Panc1 (cell line): ENCODE measurements around the gene SHF. TPM values are rescaled to one million over a fixed set of nuclear protein-coding genes. Genes with fewer than 3 reads are reported as not detected.

ENCODE experiments used
- ATAC-seq: fragments of 200-7000 bp; cut with Tn5 transposase; 2 replicates; pipeline ENCODE4 v1.9.1; 2020; ENCODE audit warnings: mild to moderate bottlenecking, moderate library complexity
- BruUV-seq: library from RNA; stranded (reverse); fragments of 400-500 nt; replicated peaks from 2 replicates; lab custom pipeline; 2021; lab: Mats Ljungman, UMichigan
- CTCF ChIA-PET: fragments of 300-600 bp; sonication (Branson Sonifier 250); formaldehyde crosslinking; loops from one replicate; lab custom pipeline; 2022; ENCODE audit warnings: antibody characterized with exemption; lab: Charles Lee
- POLR2A ChIA-PET: fragments of 300-600 bp; sonication (Branson Sonifier 250); formaldehyde crosslinking; loops from one replicate; lab custom pipeline; 2022; ENCODE audit warnings: antibody characterized with exemption; lab: Charles Lee
- DNase-seq: peaks from one replicate; pipeline ENCODE4 v3.0.0-alpha.2; 2010; ENCODE audit warnings: low read depth, low spot score
- H3K27ac ChIP-seq: 2 replicates; pipeline ENCODE4 v1.5.1; 2011; ENCODE audit warnings: mild to moderate bottlenecking, low read length, inconsistent platforms
- H3K27me3 ChIP-seq: fragments of 200-500 bp; sonication (Bioruptor generic); 2 replicates; pipeline ENCODE4 v1.6.0; 2014; ENCODE audit warnings: low read length, inconsistent platforms; ENCODE audit not compliant: control insufficient read depth, insufficient read depth
- H3K36me3 ChIP-seq: fragments of 200-500 bp; sonication (Bioruptor generic); 2 replicates; pipeline ENCODE4 v1.5.1; 2014; ENCODE audit warnings: inconsistent platforms, mild to moderate bottlenecking, low read length, moderate library complexity; ENCODE audit not compliant: control insufficient read depth, insufficient read depth
- H3K4me1 ChIP-seq: 2 replicates; pipeline ENCODE4 v1.5.1; 2011; ENCODE audit warnings: inconsistent platforms, mild to moderate bottlenecking, low read length, moderate library complexity; ENCODE audit not compliant: control insufficient read depth, insufficient read depth
- H3K4me3 ChIP-seq, 2 experiments: 2 replicates each; pipeline ENCODE4 v1.5.1; 2011 to 2012; ENCODE audit warnings: low read depth in 2 of 2, low read length in 2 of 2, mild to moderate bottlenecking in 2 of 2, inconsistent platforms in 1 of 2, moderate library complexity in 1 of 2
- H3K9me3 ChIP-seq: fragments of 200-500 bp; sonication (Bioruptor generic); 2 replicates; pipeline ENCODE4 v1.5.1; 2014; ENCODE audit warnings: low read depth, mild to moderate bottlenecking, inconsistent platforms, low read length, moderate library complexity; ENCODE audit not compliant: control insufficient read depth, insufficient read depth
- POLR2AphosphoS5 ChIP-seq: IDR thresholded peaks from 2 replicates; pipeline ENCODE4 v1.6.1; 2012; ENCODE audit warnings: mild to moderate bottlenecking, low read depth, low read length, moderate library complexity
- SIN3A ChIP-seq: IDR thresholded peaks from 2 replicates; pipeline ENCODE4 v1.6.1; 2012; ENCODE audit warnings: low read depth, mild to moderate bottlenecking, low read length, moderate library complexity, borderline replicate concordance; ENCODE audit not compliant: insufficient read depth
- TCF7L2 ChIP-seq: IDR thresholded peaks from 2 replicates; pipeline ENCODE4 v1.6.1; 2011; ENCODE audit warnings: mild to moderate bottlenecking, low read depth, low read length, inconsistent platforms
- in situ Hi-C: cut with HindIII; loops from 2 replicates; pipeline ENCODE4 v1.10.0; 2016; ENCODE audit warnings: low sequenced_read_pairs, low pct_unique_long_range_greater_than_20kb
- intact Hi-C: fragments of 100-400 bp; cut with micrococcal nuclease; formaldehyde crosslinking; loops from one replicate; pipeline ENCODE4 v1.10.0; 2022; ENCODE audit not compliant: unreplicated experiment
- total RNA-seq: library from RNA; stranded (reverse); gene quantifications from one replicate; pipeline ENCODE4 v1.2.1, GENCODE V29; 2021; ENCODE audit not compliant: unreplicated experiment
- TF ChIP-seq, protein P1 (sequence below), 2 experiments: IDR thresholded peaks; 2 replicates each; pipeline ENCODE4 v1.6.1; 2011 to 2012; ENCODE audit warnings: low read depth in 2 of 2, control low read depth in 1 of 2, low read length in 1 of 2, mild to moderate bottlenecking in 1 of 2, moderate library complexity in 1 of 2; ENCODE audit not compliant: insufficient read depth in 1 of 2
- TF ChIP-seq, protein P2 (sequence below): fragments of 450-650 bp; IDR thresholded peaks from 2 replicates; pipeline ENCODE4 v1.5.1; 2017; ENCODE audit warnings: mild to moderate bottlenecking

The SHF gene
- total RNA-seq, 1 experiment from 2014 or later = 3.0 TPM

DNA sequence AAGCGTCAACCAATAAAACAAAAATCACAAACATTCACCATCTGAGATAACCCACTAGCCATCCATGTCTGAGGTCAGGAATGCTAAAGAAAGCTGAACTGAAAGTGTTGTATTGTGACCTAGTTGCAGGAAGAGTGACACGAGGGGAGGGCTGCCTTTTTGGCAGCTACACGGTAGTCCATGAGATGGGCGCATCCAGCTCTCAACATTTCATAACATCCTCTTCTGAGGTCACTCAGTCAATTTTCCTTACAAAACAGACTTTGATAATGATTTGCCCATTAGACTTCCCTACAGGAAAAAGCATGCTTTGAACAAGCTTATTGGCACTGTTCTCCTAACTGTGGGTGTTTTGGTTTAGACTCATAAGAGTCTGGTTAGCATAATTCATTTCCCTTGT, 15.4 kb upstream of the SHF start:
- TF ChIP-seq TCF7L2 (no peak), SIN3A (no peak), POLR2AphosphoS5 (no peak)
- TF ChIP-seq, protein P1, sequence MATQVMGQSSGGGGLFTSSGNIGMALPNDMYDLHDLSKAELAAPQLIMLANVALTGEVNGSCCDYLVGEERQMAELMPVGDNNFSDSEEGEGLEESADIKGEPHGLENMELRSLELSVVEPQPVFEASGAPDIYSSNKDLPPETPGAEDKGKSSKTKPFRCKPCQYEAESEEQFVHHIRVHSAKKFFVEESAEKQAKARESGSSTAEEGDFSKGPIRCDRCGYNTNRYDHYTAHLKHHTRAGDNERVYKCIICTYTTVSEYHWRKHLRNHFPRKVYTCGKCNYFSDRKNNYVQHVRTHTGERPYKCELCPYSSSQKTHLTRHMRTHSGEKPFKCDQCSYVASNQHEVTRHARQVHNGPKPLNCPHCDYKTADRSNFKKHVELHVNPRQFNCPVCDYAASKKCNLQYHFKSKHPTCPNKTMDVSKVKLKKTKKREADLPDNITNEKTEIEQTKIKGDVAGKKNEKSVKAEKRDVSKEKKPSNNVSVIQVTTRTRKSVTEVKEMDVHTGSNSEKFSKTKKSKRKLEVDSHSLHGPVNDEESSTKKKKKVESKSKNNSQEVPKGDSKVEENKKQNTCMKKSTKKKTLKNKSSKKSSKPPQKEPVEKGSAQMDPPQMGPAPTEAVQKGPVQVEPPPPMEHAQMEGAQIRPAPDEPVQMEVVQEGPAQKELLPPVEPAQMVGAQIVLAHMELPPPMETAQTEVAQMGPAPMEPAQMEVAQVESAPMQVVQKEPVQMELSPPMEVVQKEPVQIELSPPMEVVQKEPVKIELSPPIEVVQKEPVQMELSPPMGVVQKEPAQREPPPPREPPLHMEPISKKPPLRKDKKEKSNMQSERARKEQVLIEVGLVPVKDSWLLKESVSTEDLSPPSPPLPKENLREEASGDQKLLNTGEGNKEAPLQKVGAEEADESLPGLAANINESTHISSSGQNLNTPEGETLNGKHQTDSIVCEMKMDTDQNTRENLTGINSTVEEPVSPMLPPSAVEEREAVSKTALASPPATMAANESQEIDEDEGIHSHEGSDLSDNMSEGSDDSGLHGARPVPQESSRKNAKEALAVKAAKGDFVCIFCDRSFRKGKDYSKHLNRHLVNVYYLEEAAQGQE (IDR thresholded peaks at IDR 0.05; ENCODE audit: insufficient read depth in 1 of 2, low read depth in 2 of 2, low read length in 1 of 2) = no peak
- TF ChIP-seq, protein P2, sequence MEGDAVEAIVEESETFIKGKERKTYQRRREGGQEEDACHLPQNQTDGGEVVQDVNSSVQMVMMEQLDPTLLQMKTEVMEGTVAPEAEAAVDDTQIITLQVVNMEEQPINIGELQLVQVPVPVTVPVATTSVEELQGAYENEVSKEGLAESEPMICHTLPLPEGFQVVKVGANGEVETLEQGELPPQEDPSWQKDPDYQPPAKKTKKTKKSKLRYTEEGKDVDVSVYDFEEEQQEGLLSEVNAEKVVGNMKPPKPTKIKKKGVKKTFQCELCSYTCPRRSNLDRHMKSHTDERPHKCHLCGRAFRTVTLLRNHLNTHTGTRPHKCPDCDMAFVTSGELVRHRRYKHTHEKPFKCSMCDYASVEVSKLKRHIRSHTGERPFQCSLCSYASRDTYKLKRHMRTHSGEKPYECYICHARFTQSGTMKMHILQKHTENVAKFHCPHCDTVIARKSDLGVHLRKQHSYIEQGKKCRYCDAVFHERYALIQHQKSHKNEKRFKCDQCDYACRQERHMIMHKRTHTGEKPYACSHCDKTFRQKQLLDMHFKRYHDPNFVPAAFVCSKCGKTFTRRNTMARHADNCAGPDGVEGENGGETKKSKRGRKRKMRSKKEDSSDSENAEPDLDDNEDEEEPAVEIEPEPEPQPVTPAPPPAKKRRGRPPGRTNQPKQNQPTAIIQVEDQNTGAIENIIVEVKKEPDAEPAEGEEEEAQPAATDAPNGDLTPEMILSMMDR = no peak
- no peak overlapping the region for H3K27ac ChIP-seq
- in situ Hi-C loops = no loop called here
- ChIA-PET CTCF (interaction anchor here (1.5 kb wide), 1 partner anchor 40 kb away, joined by 5 read pairs; no protein-coding TSS in a partner anchor), POLR2A (no interaction called here)
- H3K27me3 ChIP-seq = no peaks in the 10 kb centered on the region
- H3K9me3 ChIP-seq = no peaks in the 10 kb centered on the region
- DNase-seq (no peak), ATAC-seq (no peak)
- H3K36me3 ChIP-seq = no peaks in the 10 kb centered on the region
- intact Hi-C loops = no loop called here
- H3K4me1 ChIP-seq = peaks cover 6% of the 10 kb centered on the region
- no peak overlapping the region for H3K4me3 ChIP-seq
- no TSS peak for BruUV-seq

DNA sequence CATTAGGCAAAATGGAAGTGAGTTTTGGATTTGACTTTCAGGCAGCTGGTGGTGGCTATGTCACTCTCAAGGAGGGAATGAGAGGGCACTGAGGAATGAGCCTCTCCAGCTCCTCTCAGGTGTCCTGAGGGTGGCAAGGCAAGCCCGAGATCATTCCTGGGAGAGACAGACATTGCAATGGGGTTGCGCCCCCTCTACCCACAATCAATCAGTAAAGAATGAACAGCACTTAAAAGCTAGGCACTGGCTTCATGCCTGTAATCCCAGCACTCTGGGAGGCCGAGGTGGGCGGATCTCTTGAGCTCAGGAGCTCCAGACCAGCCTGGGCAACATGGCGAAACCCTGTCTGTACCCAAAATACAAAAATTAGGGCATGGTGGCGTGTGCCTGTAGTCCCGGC, 14.1 kb upstream of the SHF start:
- intact Hi-C loops = loop anchor here (2.0 kb wide), 1 partner anchor 39 kb away; no protein-coding TSS in a partner anchor
- POLR2A ChIA-PET = no interaction called here
- peak overlapping the region; percentile 39; the same call in 1 of the 2 replicates for H3K27ac ChIP-seq
- H3K9me3 ChIP-seq = no peaks in the 10 kb centered on the region
- ATAC-seq (no peak), DNase-seq (no peak)
- H3K36me3 ChIP-seq = no peaks in the 10 kb centered on the region
- CTCF ChIA-PET = interaction anchor here (0.6 kb wide), 1 partner anchor 175 kb away, joined by 3 read pairs; no protein-coding TSS in a partner anchor
- TF ChIP-seq, protein P1 (IDR thresholded peaks at IDR 0.05; ENCODE audit: insufficient read depth in 1 of 2, low read depth in 2 of 2, low read length in 1 of 2) = no peak
- TF ChIP-seq, protein P2 = no peak
- TF ChIP-seq TCF7L2 (no peak), SIN3A (no peak), POLR2AphosphoS5 (no peak)
- in situ Hi-C loops = no loop called here
- no peaks in the 10 kb centered on the region for H3K27me3 ChIP-seq
- no TSS peak for BruUV-seq
- H3K4me1 ChIP-seq = peaks cover 6% of the 10 kb centered on the region
- no peak overlapping the region for H3K4me3 ChIP-seq
